ENCODE results near the gene TLE4. TPM values are rescaled to one million over a fixed set of nuclear protein-coding genes. Genes with fewer than 3 reads are reported as not detected.
"Not testable (repeated sequence)": the region's sequence is repeated elsewhere in the genome, so short reads cannot be mapped to it uniquely, and the experiment has no call there.

Gene TLE4
- total RNA-seq, 1 donor from 2014 or later = 55.6 TPM

GRCh38 chr9:79537838-79538237, 33.9 kb upstream of the TLE4 start:
- Mint-ChIP-seq H3K9me3 (ENCODE audit: low read depth) (peaks cover 5% of the 10 kb centered on the region), H3K27me3 (no peaks in the 10 kb centered on the region), H3K4me3 (ENCODE audit: low read depth) (no peak overlapping the region), H3K27ac (no peak overlapping the region), H3K4me1 (ENCODE audit: low read depth) (no peaks in the 10 kb centered on the region), H3K36me3 (ENCODE audit: insufficient read depth) (no peaks in the 10 kb centered on the region)
- DNase-seq (ENCODE audit: low spot score, unreplicated experiment) = no peak
- TF ChIP-seq CTCF (IDR thresholded peaks at IDR 0.05; ENCODE audit: unreplicated experiment) = no peak

GRCh38 chr9:79542735-79543620, 28.8 kb upstream of the TLE4 start:
- Mint-ChIP-seq H3K4me3 (ENCODE audit: low read depth) (no peak overlapping the region), H3K27ac (no peak overlapping the region), H3K4me1 (ENCODE audit: low read depth) (no peaks in the 10 kb centered on the region), H3K27me3 (no peaks in the 10 kb centered on the region), H3K9me3 (ENCODE audit: low read depth) (peaks cover 10% of the 10 kb centered on the region), H3K36me3 (ENCODE audit: insufficient read depth) (no peaks in the 10 kb centered on the region)
- TF ChIP-seq CTCF (IDR thresholded peaks at IDR 0.05; ENCODE audit: unreplicated experiment) = no peak
- no peak for DNase-seq (ENCODE audit: low spot score, unreplicated experiment)

DNA sequence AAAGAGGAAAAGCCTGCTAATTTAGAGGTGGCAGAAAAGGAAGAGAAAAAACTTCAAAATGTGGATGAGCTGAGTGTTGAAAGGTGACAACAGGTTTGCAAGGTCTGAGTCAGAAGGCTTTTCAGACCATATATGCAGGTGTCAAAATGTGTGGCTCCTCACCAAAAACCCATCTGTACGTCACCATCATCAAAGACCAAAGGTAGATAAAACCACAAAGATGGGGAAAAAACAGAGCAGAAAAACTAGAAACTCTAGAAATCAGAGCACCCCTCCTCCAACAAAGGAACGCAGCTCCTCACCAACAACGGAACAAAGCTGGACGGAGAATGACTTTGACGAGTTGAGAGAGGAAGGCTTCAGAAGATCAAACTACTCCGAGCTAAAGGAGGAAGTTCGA, 27.4 kb upstream of the TLE4 start:
- not testable (repeated sequence) for H3K4me3 Mint-ChIP-seq (ENCODE audit: low read depth); DNase-seq (ENCODE audit: low spot score, unreplicated experiment); H3K36me3 Mint-ChIP-seq (ENCODE audit: insufficient read depth); H3K27me3 Mint-ChIP-seq; H3K9me3 Mint-ChIP-seq (ENCODE audit: low read depth); H3K4me1 Mint-ChIP-seq (ENCODE audit: low read depth); H3K27ac Mint-ChIP-seq

GRCh38 chr9:79551586-79551985, 20.2 kb upstream of the TLE4 start:
- Mint-ChIP-seq H3K27me3 (peaks cover 5% of the 10 kb centered on the region), H3K36me3 (ENCODE audit: insufficient read depth) (no peaks in the 10 kb centered on the region), H3K27ac (no peak overlapping the region), H3K4me3 (ENCODE audit: low read depth) (no peak overlapping the region), H3K4me1 (ENCODE audit: low read depth) (no peaks in the 10 kb centered on the region), H3K9me3 (ENCODE audit: low read depth) (peaks cover 8% of the 10 kb centered on the region)
- DNase-seq (ENCODE audit: low spot score, unreplicated experiment) = no peak
- no peak for TF ChIP-seq CTCF (IDR thresholded peaks at IDR 0.05; ENCODE audit: unreplicated experiment)

- H3K36me3 Mint-ChIP-seq (ENCODE audit: insufficient read depth) = no peaks in the 10 kb centered on the region
- no peak for TF ChIP-seq CTCF (IDR thresholded peaks at IDR 0.05; ENCODE audit: unreplicated experiment)
- no peaks in the 10 kb centered on the region for H3K4me1 Mint-ChIP-seq (ENCODE audit: low read depth)
- no peak for DNase-seq (ENCODE audit: low spot score, unreplicated experiment)
- peaks cover 5% of the 10 kb centered on the region for H3K9me3 Mint-ChIP-seq (ENCODE audit: low read depth)
- H3K4me3 Mint-ChIP-seq (ENCODE audit: low read depth) = no peak overlapping the region
- peaks cover 5% of the 10 kb centered on the region for H3K27me3 Mint-ChIP-seq
- no peak overlapping the region for H3K27ac Mint-ChIP-seq
Measured at GRCh38 chr9:79551994-79552393, 19.8 kb upstream of the TLE4 start.
